ENCODE data around the gene SEPTIN12. TPM values are rescaled to one million over a fixed set of nuclear protein-coding genes. Genes with fewer than 3 reads are reported as not detected.

Gene SEPTIN12
- total RNA-seq, result under 1 TPM in 1 of 4 donors, not detected in 3; 0.54 TPM

- 74% methylated on average over 12 to 13 of the region's 14 CpGs for WGBS, 2 donors
- H3K36me3 ChIP-seq, result no peaks in the 10 kb centered on the region
- H3K4me1 ChIP-seq, result no peaks in the 10 kb centered on the region
- DNase-seq, result no peak
- H3K4me3 ChIP-seq (replicated peaks in 1 of 3), result no peak within 1 kb of the TSS
- no peaks in the 10 kb centered on the region for H3K9me3 ChIP-seq
- intact Hi-C loops (cut with DNase I), result no loop called here
- no peak for TF ChIP-seq POLR2A (IDR thresholded peaks at IDR 0.05)
- no peak for TF ChIP-seq CTCF (IDR thresholded peaks at IDR 0.05)
- H3K27ac ChIP-seq, result no peak within 1 kb of the TSS
- no peaks in the 10 kb centered on the region for H3K27me3 ChIP-seq
These were observed at the start of gene SEPTIN12 for GRCh38 chr16:4787627-4788482. SEPTIN12 (minus strand) TSS chr16:4788345; CDS start chr16:4787645, 700 bp downstream.

DNA sequence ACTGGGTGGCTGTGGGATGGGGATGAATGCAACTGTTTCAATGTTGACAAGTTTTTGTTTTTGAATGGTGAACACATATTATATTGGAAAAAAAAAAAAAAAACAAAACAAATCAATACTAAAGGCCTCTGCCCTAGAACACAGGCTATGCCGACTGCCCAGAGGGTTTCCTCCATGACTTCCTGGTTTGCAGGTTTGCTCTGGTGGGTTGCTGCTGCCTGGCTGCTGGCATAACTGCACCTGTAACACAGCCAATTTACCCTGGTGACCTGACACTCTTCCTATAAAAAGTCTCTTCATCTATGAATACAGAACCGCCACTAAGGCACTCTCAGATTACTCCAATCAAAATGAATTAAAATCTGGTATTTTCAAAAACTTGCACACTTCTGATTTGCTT is 48.6 kb upstream of the SEPTIN12 start:
- Histone ChIP-seq H3K27ac (no peak overlapping the region), H3K4me3 (replicated peaks in 1 of 3) (no peak overlapping the region), H3K36me3 (peaks cover 40 to 49% of the 10 kb centered on the region in 2 donors), H3K9me3 (no peaks in the 10 kb centered on the region), H3K27me3 (no peaks in the 10 kb centered on the region), H3K4me1 (no peaks in the 10 kb centered on the region)
- DNase-seq, result no peak
- intact Hi-C loops (cut with DNase I), result no loop called here
- no peak for TF ChIP-seq CTCF (IDR thresholded peaks at IDR 0.05)
- TF ChIP-seq POLR2A (IDR thresholded peaks at IDR 0.05), result no peak
- 95 to 97% methylated on average over 2 of the region's 2 CpGs for WGBS, 2 donors

DNA sequence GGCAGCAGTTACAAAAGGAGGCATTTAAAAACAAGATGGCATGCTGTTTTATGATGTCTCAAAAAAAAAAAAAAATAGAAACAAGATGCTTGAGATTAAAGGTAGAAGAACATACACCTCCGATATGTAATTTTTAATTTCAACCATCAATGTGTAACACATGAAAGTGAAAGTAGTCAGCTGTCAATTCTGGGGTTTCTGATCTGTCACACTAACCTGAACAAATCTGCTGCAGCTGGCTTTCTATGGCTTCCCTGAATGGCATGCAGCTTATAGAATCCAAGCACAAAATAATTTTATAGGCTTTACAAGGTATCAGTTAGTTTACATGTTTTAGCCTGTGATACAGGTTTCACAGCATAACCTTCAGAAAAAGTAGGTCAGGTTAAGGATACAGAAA is 45.4 kb upstream of the SEPTIN12 start:
- no peak overlapping the region for H3K4me3 ChIP-seq (replicated peaks in 1 of 3)
- DNase-seq, result no peak
- H3K36me3 ChIP-seq, result peaks cover 39 to 51% of the 10 kb centered on the region in 2 donors
- no peak overlapping the region for H3K27ac ChIP-seq
- WGBS, 2 donors, result 90 to 95% methylated on average over 1 of the region's 1 CpG
- no peaks in the 10 kb centered on the region for H3K9me3 ChIP-seq
- H3K4me1 ChIP-seq, result no peaks in the 10 kb centered on the region
- intact Hi-C loops (cut with DNase I), result no loop called here
- H3K27me3 ChIP-seq, result no peaks in the 10 kb centered on the region
- no peak for TF ChIP-seq CTCF (IDR thresholded peaks at IDR 0.05)
- no peak for TF ChIP-seq POLR2A (IDR thresholded peaks at IDR 0.05)

GRCh38 chr16:4832698-4833343 is 44.7 kb upstream of the SEPTIN12 start:
- H3K27me3 ChIP-seq, result no peaks in the 10 kb centered on the region
- WGBS, 2 donors, result 90 to 93% methylated on average over 6 of the region's 6 CpGs
- H3K9me3 ChIP-seq, result no peaks in the 10 kb centered on the region
- DNase-seq, result no peak
- H3K27ac ChIP-seq, result no peak overlapping the region
- H3K4me1 ChIP-seq, result no peaks in the 10 kb centered on the region
- intact Hi-C loops (cut with DNase I), result no loop called here
- H3K36me3 ChIP-seq, result peaks cover 44 to 57% of the 10 kb centered on the region in 2 donors
- no peak overlapping the region for H3K4me3 ChIP-seq (replicated peaks in 1 of 3)
- no peak for TF ChIP-seq POLR2A (IDR thresholded peaks at IDR 0.05)
- TF ChIP-seq CTCF (IDR thresholded peaks at IDR 0.05), result no peak

DNA sequence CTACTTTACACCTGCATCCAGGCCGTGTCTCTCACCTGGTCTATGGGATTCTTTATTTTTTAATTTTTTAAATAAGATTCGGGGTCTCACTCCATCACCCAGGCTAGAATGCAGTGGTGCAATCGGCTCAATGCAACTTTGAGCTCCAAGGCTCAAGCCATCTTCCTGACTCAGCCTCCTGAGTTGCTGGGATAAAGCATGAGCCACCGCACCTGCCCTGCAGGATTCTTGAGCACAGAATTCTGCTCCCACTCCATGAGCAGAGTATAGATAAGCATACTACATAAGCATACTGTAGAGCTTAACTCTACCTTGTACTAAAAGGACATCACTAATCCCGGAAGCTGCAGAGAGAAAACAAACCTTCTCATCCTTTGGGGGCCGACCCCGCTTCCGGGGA is 43.5 kb upstream of the SEPTIN12 start:
- no peak for DNase-seq
- H3K27ac ChIP-seq, result no peak overlapping the region
- no peaks in the 10 kb centered on the region for H3K4me1 ChIP-seq
- H3K4me3 ChIP-seq (replicated peaks in 1 of 3), result no peak overlapping the region
- WGBS, 2 donors, result 95% methylated on average over 8 of the region's 8 CpGs
- H3K9me3 ChIP-seq, result no peaks in the 10 kb centered on the region
- H3K27me3 ChIP-seq, result no peaks in the 10 kb centered on the region
- TF ChIP-seq POLR2A (IDR thresholded peaks at IDR 0.05) (no peak), CTCF (IDR thresholded peaks at IDR 0.05) (no peak)
- intact Hi-C loops (cut with DNase I), result no loop called here
- H3K36me3 ChIP-seq, result peaks cover 53 to 63% of the 10 kb centered on the region in 2 donors

Measured in thyroid gland (tissue), 4 donors.